B cell (primary cell): ENCODE results near the gene ATP1A4. TPM values are rescaled to one million over a fixed set of nuclear protein-coding genes. Genes with fewer than 3 reads are reported as not detected.

ENCODE experiments used
- ATAC-seq: fragments of 200-7000 bp; cut with Tn5 transposase; one replicate; pipeline ENCODE4 v1.10.0; 2021; ENCODE audit warnings: low read depth, mild to moderate bottlenecking, moderate number of reproducible peaks, moderate library complexity
- CTCF ChIA-PET: fragments of 350-600 bp; sonication (Branson Sonifier 250); formaldehyde crosslinking; loops from one replicate; lab custom pipeline; 2021; ENCODE audit warnings: antibody characterized with exemption, inconsistent platforms; lab: Charles Lee
- POLR2A ChIA-PET: fragments of 350-600 bp; sonication (Branson Sonifier 250); formaldehyde crosslinking; loops from one replicate; lab custom pipeline; 2021; ENCODE audit warnings: antibody characterized with exemption; lab: Charles Lee
- DNase-seq: peaks from one replicate; pipeline ENCODE4 v3.0.0; 2013
- H2AFZ ChIP-seq: 2 replicates; pipeline ENCODE4 v1.6.1; 2012; ENCODE audit warnings: mild to moderate bottlenecking, low read depth, low read length; ENCODE audit not compliant: insufficient read depth, poor library complexity, severe bottlenecking
- H3K27ac ChIP-seq, 2 donors: 1 replicate in 1 of 2; 2 replicates in 1 of 2; pipeline ENCODE4 v1.5.1; 2012 to 2013; ENCODE audit warnings: low read length in 2 of 2, mild to moderate bottlenecking in 2 of 2, moderate library complexity in 1 of 2
- H3K27me3 ChIP-seq, 4 experiments: fragments of 200-600 bp in 1 of 4; sonication (generic) in 1 of 4; replicated peaks in 1 of 4; 1 replicate in 2 of 4; 2 replicates in 2 of 4; pipeline versions ENCODE4 v1.6.1 to v1.7.0; 2013 to 2016; ENCODE audit warnings: low read length in 3 of 4, mild to moderate bottlenecking in 2 of 4, mixed read lengths in 1 of 4, moderate library complexity in 1 of 4; ENCODE audit not compliant: insufficient read depth in 4 of 4, control insufficient read depth in 3 of 4; ENCODE audit errors: control extremely low read depth in 1 of 4
- H3K36me3 ChIP-seq, 2 experiments: replicated peaks in 1 of 2; 1 replicate in 1 of 2; 2 replicates in 1 of 2; pipeline versions ENCODE4 v1.6.1 to v1.7.1; 2013; ENCODE audit warnings: low read length in 1 of 2; ENCODE audit not compliant: insufficient read depth in 2 of 2, control insufficient read depth in 1 of 2; ENCODE audit errors: control extremely low read depth in 1 of 2, extremely low read depth in 1 of 2
- H3K4me1 ChIP-seq, 2 donors: fragments of 200-600 bp in 1 of 2; sonication (generic) in 1 of 2; 1 replicate in 1 of 2; 2 replicates in 1 of 2; pipeline versions ENCODE4 v1.5.1 to v1.6.1; 2013 to 2017; ENCODE audit warnings: low read length in 2 of 2; ENCODE audit not compliant: control insufficient read depth in 2 of 2, insufficient read depth in 2 of 2
- H3K4me2 ChIP-seq: replicated peaks from 2 replicates; pipeline ENCODE3; 2012; ENCODE audit warnings: mild to moderate bottlenecking, low read depth, low read length; ENCODE audit not compliant: poor library complexity, severe bottlenecking
- H3K4me3 ChIP-seq, 5 experiments: fragments of 200-600 bp in 1 of 5; sonication (generic) in 1 of 5; 1 replicate in 3 of 5; 2 replicates in 2 of 5; pipeline versions ENCODE4 v1.5.1 to v1.7.0; 2011 to 2016; ENCODE audit warnings: low read length in 4 of 5, mild to moderate bottlenecking in 4 of 5, low read depth in 2 of 5, control low read depth in 1 of 5, moderate library complexity in 1 of 5; ENCODE audit not compliant: insufficient read depth in 1 of 5; ENCODE audit errors: control extremely low read depth in 1 of 5, extremely low read depth in 1 of 5
- H3K79me2 ChIP-seq: fragments of 200-600 bp; sonication (generic); one replicate; pipeline ENCODE4 v1.6.0; 2016; ENCODE audit warnings: low read length; ENCODE audit not compliant: control insufficient read depth, insufficient read depth
- H3K9ac ChIP-seq: fragments of 200-600 bp; sonication (generic); 2 replicates; pipeline ENCODE4 v1.6.1; 2017; ENCODE audit warnings: mild to moderate bottlenecking, low read length, moderate library complexity
- H3K9me3 ChIP-seq, 3 donors: one replicate each; pipeline versions ENCODE4 v1.6.1 to v1.7.1; 2013; ENCODE audit warnings: low read length in 2 of 3; ENCODE audit not compliant: control insufficient read depth in 2 of 3, insufficient read depth in 1 of 3; ENCODE audit errors: control extremely low read depth in 1 of 3
- H4K20me1 ChIP-seq: 2 replicates; pipeline ENCODE4 v1.6.0; 2012; ENCODE audit warnings: mild to moderate bottlenecking, low read length; ENCODE audit not compliant: insufficient read depth, control insufficient read depth, poor library complexity, severe bottlenecking
- H3K27ac Mint-ChIP-seq: one replicate; pipeline ENCODE4 v1.8.0; 2021; ENCODE audit warnings: mixed read lengths
- H3K27me3 Mint-ChIP-seq: one replicate; pipeline ENCODE4 v1.8.0; 2021; ENCODE audit warnings: mixed read lengths
- H3K4me1 Mint-ChIP-seq: one replicate; pipeline ENCODE4 v1.8.0; 2021; ENCODE audit warnings: mixed read lengths
- H3K4me3 Mint-ChIP-seq: one replicate; pipeline ENCODE4 v1.8.0; 2021; ENCODE audit warnings: mixed read lengths
- H3K9me3 Mint-ChIP-seq: one replicate; pipeline ENCODE4 v1.8.0; 2022; ENCODE audit warnings: mixed read lengths; ENCODE audit not compliant: insufficient read depth
- EZH2 ChIP-seq: IDR thresholded peaks from 2 replicates; pipeline ENCODE4 v1.6.1; 2012; ENCODE audit warnings: borderline replicate concordance, low read depth, mild to moderate bottlenecking, moderate library complexity, low read length; ENCODE audit not compliant: insufficient read depth, poor library complexity, severe bottlenecking
- WGBS: methylation state at CpG from one replicate; pipeline ENCODE4 v1.1.5; 2013; ENCODE audit warnings: missing lambda C conversion rate; ENCODE audit not compliant: insufficient coverage; 5-methylcytosine and 5-hydroxymethylcytosine counted together
- intact Hi-C: fragments of 100-400 bp; cut with micrococcal nuclease; formaldehyde crosslinking; loops from one replicate; pipeline ENCODE4 v1.10.0; 2022
- polyA plus RNA-seq: library from polyadenylated mRNA; depleted of rRNA; stranded (reverse); fragments of >200 nt; gene quantifications from 2 replicates; pipeline ENCODE4 v1.2.3, GENCODE V29; 2012
- total RNA-seq, 2 donors: library from RNA; stranded (reverse); fragments of 120-200 nt in 1 of 2; gene quantifications; 1 replicate in 1 of 2; 2 replicates in 1 of 2; pipeline versions ENCODE4 v1.2.3 to v1.2.4, GENCODE V29; 2013 to 2022
- TF ChIP-seq, protein P1 (sequence below): fragments of 200-600 bp; IDR thresholded peaks from one replicate; pipeline ENCODE4 v1.8.0; 2022; ENCODE audit warnings: antibody characterized with exemption, mild to moderate bottlenecking

The ATP1A4 gene
- total and polyA plus RNA-seq, 2 donors (not counting 1 experiment from before 2014, with no cell fraction given) = 0.12 TPM; not detected in 1

DNA sequence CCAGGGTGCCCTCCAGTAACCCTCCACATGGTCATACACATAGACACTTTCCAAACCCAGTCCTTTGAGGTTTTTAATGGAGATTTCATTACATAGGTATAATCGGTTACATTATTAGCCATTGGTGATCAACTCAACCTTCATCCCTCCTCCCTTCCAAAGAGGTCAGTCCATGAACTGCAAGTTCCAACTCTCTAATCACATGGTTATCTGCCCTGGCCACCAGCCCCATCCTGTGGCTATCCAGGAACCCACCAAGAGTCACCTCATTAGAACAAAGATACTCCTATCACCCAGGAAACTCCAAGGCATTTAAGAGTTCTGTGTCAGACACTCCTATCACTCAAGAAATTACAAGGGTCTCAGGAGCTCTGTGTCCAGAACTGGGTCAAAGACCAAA lies 12.2 kb downstream of the ATP1A4 start:
- no peak overlapping the region for H3K27ac Mint-ChIP-seq
- no peaks in the 10 kb centered on the region for H3K9me3 Mint-ChIP-seq
- DNase-seq = no peak
- Histone ChIP-seq H3K4me1 (no peaks in the 10 kb centered on the region), H4K20me1 (no peaks in the 10 kb centered on the region), H3K4me2 (no peak overlapping the region), H2AFZ (no peak overlapping the region), H3K79me2 (no peaks in the 10 kb centered on the region), H3K9ac (no peak overlapping the region), H3K9me3 (no peaks in the 10 kb centered on the region), H3K36me3 (no peaks in the 10 kb centered on the region), H3K27me3 (no peaks in the 10 kb centered on the region), H3K27ac (no peak overlapping the region), H3K4me3 (no peak overlapping the region)
- H3K4me3 Mint-ChIP-seq = no peak overlapping the region
- WGBS = no CpG with 5 or more reads among the region's 1 CpG
- intact Hi-C loops = no loop called here
- CTCF ChIA-PET = interaction anchor here (1.2 kb wide), 1 partner anchor 128 kb away, joined by 5 read pairs; no protein-coding TSS in a partner anchor
- peaks cover 2% of the 10 kb centered on the region for H3K4me1 Mint-ChIP-seq
- H3K27me3 Mint-ChIP-seq = no peaks in the 10 kb centered on the region
- POLR2A ChIA-PET = no interaction called here
- TF ChIP-seq, protein P1, sequence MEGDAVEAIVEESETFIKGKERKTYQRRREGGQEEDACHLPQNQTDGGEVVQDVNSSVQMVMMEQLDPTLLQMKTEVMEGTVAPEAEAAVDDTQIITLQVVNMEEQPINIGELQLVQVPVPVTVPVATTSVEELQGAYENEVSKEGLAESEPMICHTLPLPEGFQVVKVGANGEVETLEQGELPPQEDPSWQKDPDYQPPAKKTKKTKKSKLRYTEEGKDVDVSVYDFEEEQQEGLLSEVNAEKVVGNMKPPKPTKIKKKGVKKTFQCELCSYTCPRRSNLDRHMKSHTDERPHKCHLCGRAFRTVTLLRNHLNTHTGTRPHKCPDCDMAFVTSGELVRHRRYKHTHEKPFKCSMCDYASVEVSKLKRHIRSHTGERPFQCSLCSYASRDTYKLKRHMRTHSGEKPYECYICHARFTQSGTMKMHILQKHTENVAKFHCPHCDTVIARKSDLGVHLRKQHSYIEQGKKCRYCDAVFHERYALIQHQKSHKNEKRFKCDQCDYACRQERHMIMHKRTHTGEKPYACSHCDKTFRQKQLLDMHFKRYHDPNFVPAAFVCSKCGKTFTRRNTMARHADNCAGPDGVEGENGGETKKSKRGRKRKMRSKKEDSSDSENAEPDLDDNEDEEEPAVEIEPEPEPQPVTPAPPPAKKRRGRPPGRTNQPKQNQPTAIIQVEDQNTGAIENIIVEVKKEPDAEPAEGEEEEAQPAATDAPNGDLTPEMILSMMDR = no peak
- no peak for TF ChIP-seq EZH2
- no peak for ATAC-seq

DNA sequence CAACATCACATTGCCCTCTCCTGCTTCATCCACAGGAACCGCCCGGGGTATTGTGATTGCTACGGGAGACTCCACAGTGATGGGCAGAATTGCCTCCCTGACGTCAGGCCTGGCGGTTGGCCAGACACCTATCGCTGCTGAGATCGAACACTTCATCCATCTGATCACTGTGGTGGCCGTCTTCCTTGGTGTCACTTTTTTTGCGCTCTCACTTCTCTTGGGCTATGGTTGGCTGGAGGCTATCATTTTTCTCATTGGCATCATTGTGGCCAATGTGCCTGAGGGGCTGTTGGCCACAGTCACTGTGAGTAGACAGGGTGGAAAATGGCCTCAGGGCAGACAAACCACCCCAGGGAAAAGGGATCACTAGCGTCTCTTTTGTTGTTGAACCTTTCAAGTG lies 12.7 kb downstream of the ATP1A4 start:
- WGBS = 100% methylated on average over 8 of the region's 10 CpGs
- CTCF ChIA-PET = no interaction called here

More for the DNA sequence above, 12.7 kb downstream of the ATP1A4 start:
- ATAC-seq (no peak), DNase-seq (no peak)
- TF ChIP-seq, protein P1 = no peak
- TF ChIP-seq EZH2 = no peak
- Histone ChIP-seq H4K20me1 (no peaks in the 10 kb centered on the region), H3K27me3 (no peaks in the 10 kb centered on the region), H3K4me3 (no peak overlapping the region), H3K36me3 (no peaks in the 10 kb centered on the region), H3K9me3 (no peaks in the 10 kb centered on the region), H3K79me2 (no peaks in the 10 kb centered on the region), H3K4me2 (no peak overlapping the region), H3K27ac (no peak overlapping the region), H3K4me1 (peaks cover 0 to under 1% of the 10 kb centered on the region in 2 donors), H3K9ac (no peak overlapping the region), H2AFZ (no peak overlapping the region)
- intact Hi-C loops = no loop called here
- Mint-ChIP-seq H3K27ac (no peak overlapping the region), H3K27me3 (no peaks in the 10 kb centered on the region), H3K4me1 (peaks cover 3% of the 10 kb centered on the region), H3K9me3 (no peaks in the 10 kb centered on the region), H3K4me3 (no peak overlapping the region)
- POLR2A ChIA-PET = no interaction called here
